SK-N-SH treated with all-trans-retinoic acid at 6 μM for 48 hours (cell line): ENCODE results near the gene GRAP.

Experiments used
- ARNTL ChIP-seq: fragments of 450-650 bp; formaldehyde crosslinking; IDR thresholded peaks from 2 replicates; pipeline ENCODE4 v1.5.0; 2020; ENCODE audit warnings: low read depth, mild to moderate bottlenecking, moderate library complexity, borderline replicate concordance
- CSDC2 ChIP-seq: fragments of 250-450 bp; sonication (Bioruptor Pico); IDR thresholded peaks from 2 replicates; pipeline ENCODE4 v1.5.0; 2020; ENCODE audit warnings: mild to moderate bottlenecking, moderate library complexity
- POU6F1 ChIP-seq: fragments of 250-450 bp; sonication (Bioruptor Pico); IDR thresholded peaks from 2 replicates; pipeline ENCODE4 v1.8.0; 2021; ENCODE audit warnings: low read depth, mild to moderate bottlenecking, moderate library complexity, borderline replicate concordance
- PPARA ChIP-seq: fragments of 250-450 bp; sonication (Bioruptor Pico); IDR thresholded peaks from 2 replicates; pipeline ENCODE4 v1.5.0; 2020; ENCODE audit warnings: mild to moderate bottlenecking, borderline replicate concordance
- RARB ChIP-seq: fragments of 250-450 bp; sonication (Bioruptor Pico); IDR thresholded peaks from 2 replicates; pipeline ENCODE4 v1.8.0; 2021; ENCODE audit warnings: mild to moderate bottlenecking, moderate library complexity
- ZFP30 ChIP-seq: fragments of 450-650 bp; formaldehyde crosslinking; IDR thresholded peaks from 2 replicates; pipeline ENCODE4 v1.5.0; 2022; ENCODE audit warnings: mild to moderate bottlenecking, moderate library complexity
- TF ChIP-seq, protein P1 (sequence below): fragments of 250-450 bp; sonication (Bioruptor Pico); IDR thresholded peaks from 2 replicates; pipeline ENCODE4 v1.5.1; 2021; ENCODE audit warnings: mild to moderate bottlenecking, moderate library complexity
- TF ChIP-seq, protein P2 (sequence below): fragments of 250-450 bp; sonication (Bioruptor Pico); IDR thresholded peaks from 2 replicates; pipeline ENCODE4 v1.8.0; 2020; ENCODE audit warnings: mild to moderate bottlenecking, moderate library complexity, borderline replicate concordance

DNA sequence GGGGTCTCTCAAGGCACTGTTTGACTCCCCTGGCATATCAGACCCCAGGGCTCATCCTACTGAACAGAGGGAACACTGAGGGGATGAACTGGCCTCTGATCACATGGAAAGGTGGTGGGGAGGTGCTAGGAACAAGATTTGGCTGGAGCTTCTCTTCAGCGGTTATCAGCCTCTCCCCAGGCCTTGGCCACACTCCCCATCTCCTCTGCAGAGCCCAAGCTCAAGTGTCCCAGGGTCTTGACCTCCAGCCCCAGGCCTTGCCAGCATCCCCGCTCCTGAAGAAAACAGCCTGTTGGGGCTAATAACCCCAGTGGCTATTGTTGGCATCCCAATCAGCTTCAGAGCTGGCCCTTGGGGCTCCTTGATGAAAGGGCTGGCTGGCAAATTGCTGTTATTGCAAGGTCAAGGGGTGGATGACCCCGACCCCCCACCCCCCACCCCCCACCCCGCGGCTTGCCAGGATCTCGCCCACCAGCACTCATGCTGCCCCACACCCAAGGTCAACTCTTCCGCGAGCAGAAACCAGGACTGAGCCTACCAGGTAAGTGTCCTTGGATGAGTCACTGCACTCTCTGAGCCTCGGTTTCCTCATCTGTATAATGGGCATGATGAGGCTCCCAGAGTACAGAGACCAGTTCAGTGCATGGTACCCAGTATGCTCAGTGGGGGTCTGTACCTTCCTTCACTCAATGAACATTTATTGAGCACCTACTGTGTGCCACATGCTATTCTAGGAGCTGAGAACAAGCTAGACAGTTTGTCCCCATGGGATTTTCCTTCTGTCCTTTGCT lies 23.4 kb downstream of the GRAP start:
- no peak for TF ChIP-seq ZFP30 (CRISPR knock-in tag)
- TF ChIP-seq, protein P1, sequence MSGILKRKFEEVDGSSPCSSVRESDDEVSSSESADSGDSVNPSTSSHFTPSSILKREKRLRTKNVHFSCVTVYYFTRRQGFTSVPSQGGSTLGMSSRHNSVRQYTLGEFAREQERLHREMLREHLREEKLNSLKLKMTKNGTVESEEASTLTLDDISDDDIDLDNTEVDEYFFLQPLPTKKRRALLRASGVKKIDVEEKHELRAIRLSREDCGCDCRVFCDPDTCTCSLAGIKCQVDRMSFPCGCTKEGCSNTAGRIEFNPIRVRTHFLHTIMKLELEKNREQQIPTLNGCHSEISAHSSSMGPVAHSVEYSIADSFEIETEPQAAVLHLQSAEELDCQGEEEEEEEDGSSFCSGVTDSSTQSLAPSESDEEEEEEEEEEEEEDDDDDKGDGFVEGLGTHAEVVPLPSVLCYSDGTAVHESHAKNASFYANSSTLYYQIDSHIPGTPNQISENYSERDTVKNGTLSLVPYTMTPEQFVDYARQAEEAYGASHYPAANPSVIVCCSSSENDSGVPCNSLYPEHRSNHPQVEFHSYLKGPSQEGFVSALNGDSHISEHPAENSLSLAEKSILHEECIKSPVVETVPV, result no peak
- TF ChIP-seq, protein P2, sequence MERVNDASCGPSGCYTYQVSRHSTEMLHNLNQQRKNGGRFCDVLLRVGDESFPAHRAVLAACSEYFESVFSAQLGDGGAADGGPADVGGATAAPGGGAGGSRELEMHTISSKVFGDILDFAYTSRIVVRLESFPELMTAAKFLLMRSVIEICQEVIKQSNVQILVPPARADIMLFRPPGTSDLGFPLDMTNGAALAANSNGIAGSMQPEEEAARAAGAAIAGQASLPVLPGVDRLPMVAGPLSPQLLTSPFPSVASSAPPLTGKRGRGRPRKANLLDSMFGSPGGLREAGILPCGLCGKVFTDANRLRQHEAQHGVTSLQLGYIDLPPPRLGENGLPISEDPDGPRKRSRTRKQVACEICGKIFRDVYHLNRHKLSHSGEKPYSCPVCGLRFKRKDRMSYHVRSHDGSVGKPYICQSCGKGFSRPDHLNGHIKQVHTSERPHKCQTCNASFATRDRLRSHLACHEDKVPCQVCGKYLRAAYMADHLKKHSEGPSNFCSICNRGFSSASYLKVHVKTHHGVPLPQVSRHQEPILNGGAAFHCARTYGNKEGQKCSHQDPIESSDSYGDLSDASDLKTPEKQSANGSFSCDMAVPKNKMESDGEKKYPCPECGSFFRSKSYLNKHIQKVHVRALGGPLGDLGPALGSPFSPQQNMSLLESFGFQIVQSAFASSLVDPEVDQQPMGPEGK (CRISPR knock-in tag), result no peak
- TF ChIP-seq ARNTL (CRISPR knock-in tag), result no peak
- no peak for TF ChIP-seq POU6F1
- TF ChIP-seq PPARA (CRISPR knock-in tag), result no peak
- no peak for TF ChIP-seq CSDC2
- no peak for TF ChIP-seq RARB (CRISPR knock-in tag)
